GM20000 (cell line): ENCODE results near the gene NHSL2.

ENCODE experiments used
- DNase-seq: peaks from one replicate; pipeline ENCODE4 v3.0.0; 2012; ENCODE audit warnings: low spot score
- TF ChIP-seq, protein P1 (sequence below): IDR thresholded peaks from 2 replicates; pipeline ENCODE4 v1.5.1; 2012; ENCODE audit warnings: mild to moderate bottlenecking, control low read depth; ENCODE audit errors: extremely low read depth, missing control alignments

NHSL2 gene

DNA sequence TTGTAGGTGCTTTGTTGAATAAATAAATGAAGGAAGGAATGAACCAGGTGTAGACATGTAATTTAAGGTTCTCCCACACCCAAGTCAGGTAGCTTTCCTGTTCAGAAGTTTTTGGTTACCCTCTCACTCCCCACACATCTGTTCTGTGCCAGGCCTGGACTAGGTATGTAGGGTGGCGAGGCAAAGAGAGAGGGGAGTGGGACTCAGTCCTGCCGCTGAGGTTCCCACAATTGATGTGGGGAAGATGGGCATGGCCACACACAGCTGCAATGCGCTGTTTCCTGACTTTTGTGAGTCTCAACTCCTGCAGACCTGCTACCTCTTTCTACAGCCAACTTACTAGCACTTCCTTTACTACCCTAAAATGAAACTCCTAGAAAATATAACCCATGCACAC, 132.2 kb downstream of the NHSL2 start:
- DNase-seq: no peak
- TF ChIP-seq, protein P1, sequence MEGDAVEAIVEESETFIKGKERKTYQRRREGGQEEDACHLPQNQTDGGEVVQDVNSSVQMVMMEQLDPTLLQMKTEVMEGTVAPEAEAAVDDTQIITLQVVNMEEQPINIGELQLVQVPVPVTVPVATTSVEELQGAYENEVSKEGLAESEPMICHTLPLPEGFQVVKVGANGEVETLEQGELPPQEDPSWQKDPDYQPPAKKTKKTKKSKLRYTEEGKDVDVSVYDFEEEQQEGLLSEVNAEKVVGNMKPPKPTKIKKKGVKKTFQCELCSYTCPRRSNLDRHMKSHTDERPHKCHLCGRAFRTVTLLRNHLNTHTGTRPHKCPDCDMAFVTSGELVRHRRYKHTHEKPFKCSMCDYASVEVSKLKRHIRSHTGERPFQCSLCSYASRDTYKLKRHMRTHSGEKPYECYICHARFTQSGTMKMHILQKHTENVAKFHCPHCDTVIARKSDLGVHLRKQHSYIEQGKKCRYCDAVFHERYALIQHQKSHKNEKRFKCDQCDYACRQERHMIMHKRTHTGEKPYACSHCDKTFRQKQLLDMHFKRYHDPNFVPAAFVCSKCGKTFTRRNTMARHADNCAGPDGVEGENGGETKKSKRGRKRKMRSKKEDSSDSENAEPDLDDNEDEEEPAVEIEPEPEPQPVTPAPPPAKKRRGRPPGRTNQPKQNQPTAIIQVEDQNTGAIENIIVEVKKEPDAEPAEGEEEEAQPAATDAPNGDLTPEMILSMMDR: no peak

DNA sequence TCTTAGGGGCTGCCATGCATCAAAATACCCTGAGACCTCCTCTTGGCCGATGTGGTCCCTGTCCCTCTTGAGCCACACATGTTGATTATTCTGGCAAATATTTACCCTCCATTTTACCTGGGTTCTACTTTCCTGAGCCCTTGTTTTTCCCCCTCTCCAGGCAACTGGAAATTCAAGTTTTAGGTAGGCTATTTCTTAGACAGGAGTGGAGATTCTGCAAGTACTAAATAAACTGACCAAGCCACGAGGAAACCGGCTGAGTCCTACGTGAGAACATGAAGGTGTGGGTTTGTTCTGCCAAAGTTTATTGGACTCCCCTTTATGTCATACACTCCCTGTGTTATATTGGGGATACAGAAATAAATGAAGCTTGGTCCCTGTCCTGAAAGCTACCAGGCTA, 133.0 kb downstream of the NHSL2 start:
- DNase-seq: no peak
- TF ChIP-seq, protein P1: no peak

DNA sequence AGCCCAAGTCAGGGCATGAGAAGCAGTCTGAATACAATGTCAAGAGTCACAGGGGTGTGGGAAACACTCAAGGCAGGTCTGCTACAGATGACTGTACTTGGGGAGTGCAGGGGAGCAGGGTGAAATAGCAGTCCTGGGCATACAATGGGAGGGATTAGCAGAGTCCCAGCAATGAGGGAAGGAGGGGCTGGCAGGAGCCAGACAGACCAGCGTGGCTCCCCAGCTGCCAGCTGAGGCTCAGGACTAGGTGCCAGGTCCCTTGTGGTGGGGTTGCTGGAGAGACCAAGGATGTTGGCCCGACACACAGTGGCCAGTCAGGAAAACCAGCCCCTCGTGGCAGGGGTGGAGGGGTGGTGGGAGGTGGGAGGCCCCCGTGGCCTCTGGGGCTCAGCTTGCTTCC, 134.5 kb downstream of the NHSL2 start:
- no peak for DNase-seq
- TF ChIP-seq, protein P1: no peak

DNA sequence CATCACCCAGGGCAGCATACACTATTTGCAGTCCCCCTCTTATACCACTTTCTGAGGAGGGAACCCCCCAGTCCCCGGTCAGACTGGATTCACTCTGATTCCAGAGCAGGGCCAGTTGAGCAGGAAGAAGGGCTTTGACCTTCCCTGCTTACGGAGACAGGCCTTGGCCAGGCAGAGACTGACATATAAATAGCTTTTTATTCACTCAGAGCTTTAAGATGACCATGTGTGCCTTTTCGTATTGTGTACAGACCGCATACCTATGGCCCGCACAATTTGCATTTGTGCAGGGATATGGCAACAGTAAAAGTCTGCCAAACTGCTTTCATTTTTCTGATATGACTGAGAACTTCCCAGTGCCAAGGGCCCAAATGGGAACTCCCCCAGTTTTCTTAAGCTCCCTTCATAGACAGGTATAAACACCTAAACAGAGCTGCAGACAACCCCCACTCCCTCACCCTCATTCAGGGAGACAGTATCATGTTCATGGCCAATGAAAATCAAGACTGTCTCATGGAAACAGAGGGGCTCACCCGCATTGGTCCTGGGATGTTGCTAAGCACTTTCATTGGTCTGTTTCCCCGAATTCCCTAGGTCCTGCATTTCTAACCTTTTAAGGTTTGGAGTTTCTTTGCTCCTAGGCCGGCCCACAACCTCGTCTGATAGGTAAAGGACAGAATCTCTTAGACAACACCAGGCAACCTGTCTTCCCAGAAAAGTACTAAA, 135.1 kb downstream of the NHSL2 start:
- TF ChIP-seq, protein P1: no peak
- no peak for DNase-seq

DNA sequence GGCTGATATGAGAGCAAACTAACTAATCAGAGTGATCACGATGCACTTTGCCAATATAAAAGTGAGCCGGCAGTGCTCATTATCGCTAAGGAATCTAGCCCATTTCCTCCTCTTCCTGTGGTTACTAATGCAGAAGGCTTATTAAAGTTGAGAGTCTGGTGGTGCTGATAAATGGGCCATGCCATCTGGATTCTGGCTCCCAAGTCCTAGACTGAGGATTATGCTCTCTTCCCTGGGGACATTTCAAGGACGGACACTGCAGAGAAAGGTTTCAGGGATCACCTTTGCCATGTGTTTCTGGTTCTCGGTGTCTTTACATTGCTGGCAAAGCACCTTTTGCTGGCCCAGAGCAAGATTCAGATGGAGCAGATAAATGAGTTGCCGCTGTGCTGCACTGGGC, 135.8 kb downstream of the NHSL2 start:
- no peak for DNase-seq
- TF ChIP-seq, protein P1: no peak

DNA sequence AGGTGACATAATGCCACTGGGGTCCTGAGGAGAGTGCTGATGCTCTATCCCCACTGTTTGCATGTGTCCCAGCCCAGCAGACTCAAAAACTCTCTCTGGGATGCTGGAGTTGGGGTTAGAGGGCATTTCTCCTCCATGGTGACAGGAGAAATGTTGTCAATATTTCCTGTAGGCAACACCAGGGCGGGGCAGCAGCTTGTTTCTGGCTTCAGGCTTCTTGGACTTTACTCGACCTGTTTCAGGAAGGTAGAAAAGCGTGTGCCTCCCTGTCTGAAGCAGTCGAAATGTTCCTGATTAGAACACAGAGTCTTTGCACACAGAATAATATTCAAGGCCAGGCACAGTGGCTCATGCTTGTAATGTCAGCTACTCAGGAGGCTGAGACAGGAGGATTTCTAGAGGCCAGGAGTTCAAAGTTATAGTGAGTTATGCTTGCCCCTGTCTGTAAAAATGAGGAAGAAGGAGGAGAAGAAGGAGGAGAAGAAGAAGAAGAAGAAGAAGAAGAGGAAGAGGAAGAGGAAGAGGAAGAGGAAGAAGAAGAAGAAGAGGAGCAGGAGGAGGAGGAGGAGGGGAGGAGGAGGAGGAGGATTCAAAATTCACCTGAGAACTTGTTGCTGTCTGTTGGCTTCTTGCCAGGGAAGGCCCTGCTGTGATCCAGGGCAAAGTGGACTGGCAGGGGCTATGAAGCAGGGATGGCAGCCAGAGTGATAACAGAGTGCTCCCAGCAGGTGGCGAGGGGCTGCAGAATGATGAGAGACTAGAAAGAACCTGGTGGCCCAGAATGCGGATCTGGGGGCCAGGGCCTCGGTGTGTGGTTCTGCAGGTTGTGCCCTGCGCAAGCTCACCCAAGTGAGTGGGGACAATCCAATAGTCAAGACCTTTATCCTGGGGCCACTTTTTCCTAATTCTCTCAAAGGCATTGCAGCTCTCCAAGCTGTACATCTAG, 138.1 kb downstream of the NHSL2 start:
- DNase-seq: no peak
- TF ChIP-seq, protein P1: no peak

DNA sequence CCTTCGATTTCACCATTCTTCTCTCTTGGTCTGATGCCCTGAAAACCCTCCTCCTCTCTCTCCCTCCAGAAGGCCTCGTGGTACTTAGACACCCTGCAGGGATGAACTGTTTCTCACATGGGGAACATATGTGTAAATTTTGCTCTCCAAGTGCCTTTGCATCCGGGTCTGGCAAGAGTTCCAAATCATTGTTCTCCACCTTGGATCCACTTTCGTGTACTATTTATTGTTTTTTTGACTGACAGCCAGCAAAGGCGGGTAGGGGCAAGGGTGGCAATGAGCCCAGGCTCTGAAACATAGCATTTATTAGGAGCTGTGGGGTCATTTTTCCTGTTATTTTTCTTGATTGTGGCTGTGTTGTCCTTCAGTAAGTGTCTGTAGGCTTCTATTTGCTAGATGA, 139.4 kb downstream of the NHSL2 start:
- TF ChIP-seq, protein P1: no peak
- DNase-seq: no peak
